Stimulated activated CD4-positive, alpha-beta T cell treated with anti-CD3 and anti-CD28 coated beads, Interleukin-15, amount 100 ng/mL, for 24 hours (primary cell): Measurements from ENCODE around the gene SHISAL1.
"Not testable (repeated sequence)": the region's sequence is repeated elsewhere in the genome, so short reads cannot be mapped to it uniquely, and the experiment has no call there.

Experiments used
- DNase-seq: peaks from one replicate; pipeline ENCODE4 v3.0.0-alpha.2; 2020

Gene SHISAL1

GRCh38 chr22:44256556-44257485 lies 55.9 kb downstream of the SHISAL1 start:
- DNase-seq, result no peak

- no peak for DNase-seq
Measured at GRCh38 chr22:44256085-44256484, 56.7 kb downstream of the SHISAL1 start.

DNA sequence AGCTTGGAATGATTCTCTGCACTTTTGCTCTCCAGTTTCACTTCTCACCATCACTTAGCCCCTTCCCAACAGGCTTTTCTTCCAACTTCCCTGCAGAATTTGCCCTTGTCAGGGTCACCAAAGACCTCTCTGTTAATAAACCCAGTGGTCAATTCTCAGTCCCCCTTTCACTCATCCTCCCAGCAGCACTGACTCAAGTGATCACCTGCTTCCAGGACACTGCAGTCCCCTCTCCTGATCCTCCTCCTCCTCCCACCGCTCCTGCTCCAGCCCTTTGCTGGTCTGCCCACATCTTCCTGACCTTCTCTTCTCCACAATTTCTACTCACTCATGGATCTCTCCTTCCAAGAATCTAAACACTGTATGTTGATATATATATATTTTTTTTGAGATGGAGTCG lies 57.9 kb downstream of the SHISAL1 start:
- no peak for DNase-seq

- DNase-seq, result no peak
Measured at GRCh38 chr22:44249376-44250147, 63.2 kb downstream of the SHISAL1 start.

DNA sequence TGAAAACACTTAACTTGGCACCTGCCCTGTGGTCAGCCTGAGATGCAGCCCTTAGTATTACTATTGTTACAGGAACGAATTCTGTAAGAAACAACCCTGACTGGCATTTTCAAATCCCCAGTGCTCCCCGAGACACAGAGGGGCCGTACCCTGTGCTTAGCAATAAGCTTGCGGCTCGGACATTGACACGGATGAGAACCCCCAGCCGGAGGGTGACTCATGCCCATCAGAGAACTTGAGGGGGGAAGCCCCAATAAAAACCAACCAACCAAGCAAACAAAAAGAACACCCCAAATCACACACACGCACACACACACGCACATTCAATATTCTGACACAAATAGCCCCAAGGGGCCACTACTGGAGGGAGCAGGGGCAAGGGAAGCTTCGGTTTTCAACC lies 63.8 kb downstream of the SHISAL1 start:
- no peak for DNase-seq

DNA sequence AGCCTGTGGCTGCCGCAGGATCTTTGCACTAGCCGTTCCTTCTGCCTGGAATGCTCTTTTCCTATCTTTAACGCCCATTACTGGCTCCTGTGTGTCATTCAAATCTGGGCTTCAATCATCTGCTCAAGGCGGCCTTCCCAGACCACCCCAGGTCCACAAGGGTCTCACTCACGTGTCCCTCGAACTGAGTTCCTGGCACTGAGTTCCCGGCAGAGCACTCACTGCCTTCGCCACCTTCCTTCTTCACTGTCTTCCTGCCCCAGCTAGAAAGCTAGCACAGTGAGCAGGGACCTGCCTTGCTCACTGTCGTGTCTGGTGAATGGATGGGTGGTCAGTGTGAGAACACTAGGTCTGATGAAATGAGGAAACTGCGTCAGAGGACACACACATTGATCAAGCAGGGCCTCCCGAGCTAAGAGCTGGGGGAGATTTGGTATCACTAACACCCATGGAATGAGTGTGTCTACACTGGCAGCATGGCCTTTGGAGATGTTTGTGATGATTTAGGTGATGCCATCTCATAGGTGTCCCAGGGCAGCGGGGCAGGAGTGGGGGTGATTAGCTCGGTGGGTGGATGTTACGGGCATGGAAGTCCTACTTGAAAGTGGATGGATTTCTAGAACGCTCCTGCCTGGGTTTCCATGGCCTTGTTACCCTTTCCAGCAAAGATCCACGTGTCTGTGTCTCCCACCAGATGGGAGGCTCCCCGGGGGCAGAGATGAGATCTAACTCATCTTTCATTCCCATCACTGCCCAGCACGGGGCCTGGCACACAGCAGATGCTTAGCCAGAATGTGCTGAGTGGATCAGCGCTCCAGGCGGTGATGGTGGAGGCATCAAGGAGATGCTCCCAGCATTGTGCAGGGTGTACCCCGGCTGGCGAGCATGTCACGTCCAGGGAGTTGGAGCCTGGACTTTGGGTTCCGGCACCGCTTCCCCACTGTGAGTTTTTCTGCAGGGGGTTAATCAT lies 64.5 kb downstream of the SHISAL1 start:
- DNase-seq, result no peak

GRCh38 chr22:44247346-44247745 lies 65.4 kb downstream of the SHISAL1 start:
- no peak for DNase-seq

- no peak for DNase-seq
Measured at GRCh38 chr22:44246615-44247326, 66.0 kb downstream of the SHISAL1 start.

DNA sequence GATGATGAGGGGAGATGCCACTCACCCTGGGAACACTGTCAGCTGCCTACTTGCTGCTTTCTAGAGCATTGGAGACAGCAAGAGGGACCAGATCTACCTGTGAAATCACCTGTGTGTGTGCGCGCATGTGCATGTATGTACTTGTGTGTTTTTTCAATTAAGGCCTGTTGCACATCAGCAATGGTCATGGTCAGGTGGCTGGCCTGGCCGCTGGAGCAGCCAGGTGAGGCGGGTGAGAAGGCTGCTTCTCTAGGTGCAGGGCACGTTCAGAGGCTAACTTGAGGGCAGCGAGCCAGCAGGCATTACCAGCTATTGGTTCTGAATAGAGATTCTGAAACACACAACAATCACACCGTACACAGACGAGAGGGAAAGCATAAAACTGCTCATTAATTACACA lies 66.9 kb downstream of the SHISAL1 start:
- no peak for DNase-seq

GRCh38 chr22:44245438-44245837 lies 67.3 kb downstream of the SHISAL1 start:
- DNase-seq, result no peak

DNA sequence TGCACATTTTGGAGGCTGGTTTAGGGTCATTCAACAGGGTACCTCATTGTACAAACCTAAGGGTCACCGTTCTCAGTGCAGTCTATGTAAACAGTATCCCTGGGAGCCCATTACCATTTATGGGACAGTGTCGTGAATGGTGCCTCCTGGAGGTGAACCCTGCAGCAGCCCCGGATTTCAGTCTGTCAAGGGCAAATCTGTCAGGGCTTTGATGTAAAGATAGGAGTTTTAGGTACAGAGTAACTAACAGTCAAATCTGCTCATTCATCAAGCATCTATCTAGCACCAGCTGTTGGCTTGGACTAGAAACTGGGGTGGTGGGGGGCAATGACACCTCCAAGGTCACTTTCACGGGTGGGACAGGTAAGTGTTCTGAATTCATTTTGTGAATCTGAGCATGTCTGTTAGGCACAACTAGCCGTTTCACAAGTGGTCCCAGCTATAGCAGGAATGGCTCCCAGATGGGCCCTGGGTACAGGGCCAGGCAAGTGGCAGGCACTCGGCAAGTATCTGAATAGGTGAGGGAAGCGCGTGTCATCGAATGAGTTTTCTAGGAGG lies 68.4 kb downstream of the SHISAL1 start:
- DNase-seq, result no peak

- no peak for DNase-seq
Measured at GRCh38 chr22:44243761-44244160, 69.0 kb downstream of the SHISAL1 start.

- no peak for DNase-seq
Measured at GRCh38 chr22:44242946-44243724, 69.6 kb downstream of the SHISAL1 start.

DNA sequence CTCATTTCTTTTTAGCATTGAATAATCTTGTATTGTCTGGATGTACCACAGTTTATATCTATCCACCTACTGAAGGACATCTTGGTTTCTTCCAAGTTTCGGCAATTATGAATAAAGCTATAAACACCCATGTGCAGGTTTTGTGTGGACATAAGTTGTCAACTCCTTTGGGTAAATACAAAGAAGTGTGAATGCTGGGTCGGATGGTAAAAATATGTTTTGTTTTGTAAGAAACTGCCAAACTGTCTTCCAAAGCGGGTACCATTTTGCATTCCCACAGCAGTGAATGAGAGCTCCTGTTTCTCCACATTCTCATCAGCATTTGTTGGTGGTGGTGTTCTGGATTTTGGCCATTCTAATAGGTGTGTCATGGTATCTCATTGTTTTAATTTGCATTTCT lies 71.6 kb downstream of the SHISAL1 start:
- DNase-seq, result not testable (repeated sequence)

DNA sequence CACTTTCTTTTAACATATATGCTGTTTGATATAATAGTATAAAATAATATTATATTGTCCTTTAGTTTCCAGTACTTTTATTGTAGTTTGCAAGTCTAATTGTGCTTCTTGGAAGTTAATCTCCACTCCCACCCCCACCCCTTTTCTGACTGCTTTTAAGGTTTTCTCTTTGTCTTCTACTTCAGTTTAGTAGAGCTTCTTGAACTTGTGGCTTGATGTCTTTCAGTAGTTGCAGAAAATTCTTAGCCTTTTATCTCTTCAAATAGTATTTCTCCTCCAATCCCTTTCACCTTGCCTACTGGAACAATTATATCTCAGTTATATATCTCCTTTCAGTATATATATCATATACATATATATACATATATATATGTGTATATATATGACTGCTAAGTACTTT lies 75.5 kb downstream of the SHISAL1 start:
- DNase-seq, result no peak

DNA sequence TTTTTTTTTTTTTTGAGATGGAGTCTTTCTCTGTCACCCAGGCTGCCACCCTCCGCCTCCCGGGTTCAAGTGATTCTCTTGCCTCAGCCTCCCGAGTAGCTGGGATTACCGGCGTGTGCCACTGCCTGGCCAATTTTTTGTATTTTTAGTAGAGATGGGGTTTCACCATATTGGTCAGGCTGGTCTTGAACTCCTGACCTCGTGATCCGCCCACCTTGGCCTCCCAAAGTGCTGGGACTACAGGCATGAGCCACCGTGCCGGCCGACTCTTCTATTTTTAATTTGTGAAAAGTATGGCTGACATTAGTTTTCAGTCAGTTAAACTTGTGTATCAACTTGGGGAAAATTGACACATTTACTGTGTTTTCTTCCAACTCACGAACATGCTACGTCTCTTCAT lies 78.4 kb downstream of the SHISAL1 start:
- DNase-seq, result not testable (repeated sequence)

DNA sequence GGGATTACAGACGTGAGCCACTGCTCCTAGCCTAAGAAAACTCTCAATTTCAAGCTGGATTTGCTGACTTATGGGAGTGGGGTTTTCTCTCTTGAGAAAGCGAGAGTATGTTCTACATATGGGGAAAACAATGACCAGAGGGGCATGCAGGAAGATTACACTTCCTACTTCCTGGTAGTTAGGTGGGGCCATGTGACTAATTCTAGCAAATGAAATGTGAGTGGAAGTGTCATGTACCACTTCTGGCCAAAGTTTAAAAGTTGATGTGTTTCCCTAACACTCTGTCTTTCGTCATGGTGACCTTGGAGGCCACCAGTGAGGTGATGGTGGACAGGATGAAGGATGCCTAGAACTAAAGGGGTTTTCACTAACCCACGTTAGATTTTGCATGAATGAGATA lies 81.5 kb downstream of the SHISAL1 start:
- no peak for DNase-seq

- no peak for DNase-seq
Measured at GRCh38 chr22:44229809-44230208, 82.9 kb downstream of the SHISAL1 start.

GRCh38 chr22:44229331-44229730 lies 83.4 kb downstream of the SHISAL1 start:
- DNase-seq, result no peak

DNA sequence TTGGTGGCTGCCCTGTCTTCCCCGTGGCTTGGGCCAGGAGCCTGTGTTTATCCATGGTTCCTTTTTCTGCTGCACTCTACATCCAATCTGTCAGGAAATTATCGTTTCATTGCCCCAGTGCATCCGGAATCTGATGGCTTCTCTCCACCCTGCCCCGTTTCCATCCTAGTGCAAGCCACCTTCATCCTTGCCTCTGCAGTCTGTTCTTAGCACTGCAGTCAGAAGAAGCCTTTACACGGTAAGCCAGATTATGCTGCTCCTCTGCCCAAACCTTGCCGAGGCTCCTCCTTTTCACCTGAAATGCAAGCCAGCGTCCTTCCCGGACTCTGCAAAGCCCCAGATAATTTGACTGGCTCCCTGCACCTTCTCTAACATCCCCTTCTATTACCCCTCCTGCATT lies 86.9 kb downstream of the SHISAL1 start:
- no peak for DNase-seq

DNA sequence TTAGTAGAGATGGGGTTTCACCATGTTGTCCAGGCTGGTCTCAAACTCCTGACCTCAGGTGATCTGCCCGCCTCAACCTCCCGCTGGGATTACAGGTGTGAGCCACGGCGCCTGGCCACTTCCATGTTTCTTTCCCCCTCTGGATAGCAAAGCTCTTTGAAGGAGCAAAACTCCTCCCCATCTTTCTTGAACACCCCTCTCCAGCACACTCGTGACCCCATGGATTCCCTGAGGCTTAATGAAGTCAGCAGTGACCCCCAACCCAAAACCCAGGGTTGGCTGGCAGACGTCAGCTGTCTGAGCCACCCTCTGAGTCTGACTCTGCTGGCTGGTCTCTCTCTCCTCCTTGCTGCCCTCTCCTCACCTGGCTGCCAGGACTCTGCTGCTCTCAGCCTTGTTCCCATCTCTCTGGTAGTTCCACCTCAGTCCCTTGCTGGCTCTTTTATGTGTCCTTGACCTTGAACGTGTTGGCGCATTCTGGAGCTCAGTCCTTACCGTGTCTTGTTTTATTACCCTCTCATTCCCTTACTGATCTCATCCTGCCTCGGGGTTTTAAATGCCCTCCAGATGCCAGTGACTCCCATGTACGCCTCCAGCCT lies 87.6 kb downstream of the SHISAL1 start:
- DNase-seq, result no peak
